Astrocyte (in vitro differentiated cells and primary cell): Measurements from ENCODE around the gene ZNF79.

Experiments
- CTCF ChIP-seq: IDR thresholded peaks from 2 replicates; pipeline ENCODE4 v1.5.1; 2011; ENCODE audit warnings: low read depth, mild to moderate bottlenecking, inconsistent platforms, low read length, moderate library complexity; ENCODE audit not compliant: insufficient read depth
- EZH2 ChIP-seq: IDR thresholded peaks from 2 replicates; pipeline ENCODE4 v1.6.1; 2012; ENCODE audit warnings: mild to moderate bottlenecking, low read length, inconsistent platforms; ENCODE audit not compliant: insufficient read depth

DNA sequence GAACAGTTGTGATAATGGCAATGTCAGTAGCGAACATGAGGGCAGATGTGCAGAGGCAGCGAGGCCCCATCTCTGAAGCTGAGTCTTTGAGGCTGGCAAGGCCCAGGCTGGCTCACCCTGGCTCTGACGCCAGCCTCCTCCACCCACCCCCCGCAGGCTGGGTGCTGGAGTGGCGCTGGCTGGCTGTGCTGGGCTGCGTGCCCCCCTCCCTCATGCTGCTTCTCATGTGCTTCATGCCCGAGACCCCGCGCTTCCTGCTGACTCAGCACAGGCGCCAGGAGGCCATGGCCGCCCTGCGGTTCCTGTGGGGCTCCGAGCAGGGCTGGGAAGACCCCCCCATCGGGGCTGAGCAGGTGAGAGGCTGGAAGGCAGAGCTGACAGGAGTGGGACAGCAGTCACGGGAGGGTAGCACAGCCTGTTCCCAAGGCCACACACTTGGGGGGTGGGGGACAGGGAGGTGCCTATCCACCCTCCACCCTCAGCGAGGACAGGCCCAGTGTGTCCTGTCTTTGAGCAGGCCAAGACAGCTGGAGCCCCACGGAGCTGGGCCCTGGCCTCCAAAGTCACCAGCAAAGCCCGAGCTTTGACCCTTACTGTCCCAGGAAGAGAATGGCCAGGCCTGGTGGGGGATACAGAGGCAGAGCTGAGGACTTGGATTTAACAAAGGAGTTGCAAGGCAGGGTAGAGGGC, 21.6 kb upstream of the ZNF79 start:
- TF ChIP-seq CTCF (no peak), EZH2 (no peak)
